GM21529 (cell line): ENCODE results near the gene KRTAP12-3.
"Not testable (repeated sequence)": the region's sequence is repeated elsewhere in the genome, so short reads cannot be mapped to it uniquely, and the experiment has no call there.

Experiments
- ATAC-seq: cut with Tn5 transposase; IDR thresholded peaks from one replicate; pipeline ENCODE4 v1.9.1; 2021; ENCODE audit not compliant: unreplicated experiment

The KRTAP12-3 gene

DNA sequence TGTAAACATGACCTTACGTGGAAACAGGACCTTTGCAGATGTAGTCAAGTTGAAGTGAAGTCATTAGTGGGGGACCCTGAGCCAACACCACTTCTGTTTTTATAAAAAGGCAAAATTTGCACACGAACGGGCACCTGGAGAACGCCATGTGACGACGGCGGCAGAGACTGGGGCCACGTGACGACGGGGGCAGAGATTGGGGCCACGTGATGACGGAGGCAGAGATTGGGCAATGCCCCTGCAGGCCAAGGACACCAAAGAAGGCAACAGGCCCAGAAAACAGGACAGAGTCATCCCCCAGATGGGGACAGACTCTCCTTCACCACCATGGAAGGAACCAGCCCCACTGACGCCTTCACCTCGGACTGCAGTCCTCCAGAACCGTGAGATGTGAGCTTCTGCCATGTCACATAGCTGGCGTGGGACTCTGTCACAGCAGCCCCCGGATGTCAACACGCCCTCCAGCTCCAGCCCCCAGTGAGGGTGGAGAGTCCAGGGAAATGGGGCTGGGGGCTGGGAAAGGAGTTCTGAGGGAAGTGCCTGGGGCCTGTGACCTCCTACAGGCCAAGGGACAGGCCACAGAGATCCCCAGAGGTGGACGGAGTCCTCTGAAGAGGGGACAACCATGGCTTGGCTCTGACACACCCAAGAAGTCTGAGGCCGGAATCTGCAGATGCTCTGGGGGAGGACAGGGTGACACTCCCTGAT, 7.3 kb upstream of the KRTAP12-3 start:
- no peak for ATAC-seq

DNA sequence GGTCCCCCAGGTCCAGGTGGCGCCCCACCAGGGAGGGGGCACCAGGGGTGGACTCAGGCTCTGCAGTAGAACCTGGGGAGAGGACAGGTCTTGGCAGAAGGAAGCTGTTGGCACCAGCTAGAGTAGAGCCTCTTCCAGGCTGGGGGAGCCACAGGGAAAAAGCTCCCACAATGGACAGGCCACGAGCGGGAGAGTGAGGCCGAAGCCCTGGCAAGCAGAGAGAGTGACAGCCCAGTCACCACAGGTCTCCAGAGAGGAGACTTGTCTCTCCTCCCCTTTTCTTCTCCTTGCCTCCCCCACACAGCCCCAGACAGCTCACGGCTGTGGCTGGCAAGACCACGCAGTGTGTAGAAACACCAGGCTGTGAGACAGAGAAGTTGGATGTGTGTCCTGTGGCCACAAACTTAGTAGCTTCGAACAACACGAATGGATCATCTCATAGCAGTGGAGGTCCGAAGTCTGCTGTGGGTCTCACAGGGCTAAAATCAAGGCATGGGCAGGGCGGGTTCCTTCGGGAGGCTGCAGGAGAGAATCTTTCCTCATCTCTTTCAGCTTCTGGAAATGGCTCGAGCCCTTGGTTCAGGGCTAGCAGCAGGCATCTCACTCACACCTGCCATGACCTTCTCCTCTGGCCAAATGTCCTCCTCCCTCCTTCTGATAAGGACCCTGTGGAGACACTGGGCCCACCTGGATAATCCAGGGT, 6.6 kb upstream of the KRTAP12-3 start:
- ATAC-seq: no peak

DNA sequence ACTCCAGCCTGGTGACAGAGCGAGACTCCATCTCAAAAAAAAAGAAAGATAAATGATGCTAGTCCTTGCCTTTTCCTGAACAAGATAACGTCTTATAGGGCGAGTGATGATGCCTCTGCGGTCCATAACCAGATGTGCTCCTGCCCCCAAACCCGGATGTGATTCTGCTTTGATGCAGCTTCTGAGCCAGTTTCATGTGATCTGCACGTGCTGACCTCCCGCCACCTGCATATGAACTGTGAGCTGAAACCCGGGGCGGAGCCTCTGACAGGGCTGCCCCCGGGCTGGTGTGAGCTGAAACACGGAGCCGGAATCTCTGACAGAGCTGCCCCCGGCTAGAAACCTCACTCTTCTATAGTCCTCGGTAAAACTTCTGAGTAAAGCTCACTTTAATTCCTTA, 4.6 kb upstream of the KRTAP12-3 start:
- ATAC-seq: no peak

DNA sequence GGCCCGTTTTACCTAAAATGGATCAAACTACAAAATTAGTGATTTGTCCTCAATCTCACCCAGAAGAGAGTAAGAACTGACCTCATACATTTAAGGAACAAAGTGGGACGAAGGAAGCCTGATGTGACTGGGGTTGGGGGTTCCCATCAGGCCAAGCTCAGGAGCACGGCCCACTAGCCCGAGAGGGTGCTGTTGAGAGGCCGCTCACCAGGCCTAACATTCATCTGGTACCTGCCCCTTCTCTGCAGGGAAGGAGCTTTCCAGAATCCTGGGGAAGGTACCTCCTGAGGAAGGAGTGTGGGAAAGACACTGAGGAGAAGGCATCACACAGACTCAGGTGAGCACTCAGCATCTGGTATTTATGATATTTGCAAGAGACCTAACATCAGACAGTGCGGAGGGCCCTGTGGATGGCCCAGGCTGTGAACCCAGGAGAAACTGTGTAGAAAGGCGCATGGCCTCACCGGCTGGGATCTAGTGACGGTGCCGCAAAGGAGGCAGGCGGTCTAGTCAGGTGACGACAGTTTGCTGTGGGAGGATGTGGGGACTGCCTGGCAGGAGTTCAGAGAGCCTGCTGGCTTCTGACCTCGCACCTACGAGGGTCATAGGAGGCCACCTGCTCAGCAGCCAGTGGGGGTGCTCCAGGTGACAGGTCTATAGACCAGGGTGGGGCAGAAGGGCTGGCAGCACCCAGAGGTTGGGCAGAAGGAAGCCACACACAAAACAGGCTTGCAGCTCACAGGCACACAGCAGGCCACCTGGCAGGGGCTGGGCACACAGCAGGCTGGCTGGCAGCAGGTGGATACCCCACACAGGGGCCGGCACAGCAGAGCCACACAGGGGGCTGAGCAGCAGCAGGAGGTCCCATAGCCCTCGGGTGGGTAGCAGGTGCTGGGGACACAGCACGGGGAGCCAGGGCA, 3.8 kb upstream of the KRTAP12-3 start:
- ATAC-seq: no peak

DNA sequence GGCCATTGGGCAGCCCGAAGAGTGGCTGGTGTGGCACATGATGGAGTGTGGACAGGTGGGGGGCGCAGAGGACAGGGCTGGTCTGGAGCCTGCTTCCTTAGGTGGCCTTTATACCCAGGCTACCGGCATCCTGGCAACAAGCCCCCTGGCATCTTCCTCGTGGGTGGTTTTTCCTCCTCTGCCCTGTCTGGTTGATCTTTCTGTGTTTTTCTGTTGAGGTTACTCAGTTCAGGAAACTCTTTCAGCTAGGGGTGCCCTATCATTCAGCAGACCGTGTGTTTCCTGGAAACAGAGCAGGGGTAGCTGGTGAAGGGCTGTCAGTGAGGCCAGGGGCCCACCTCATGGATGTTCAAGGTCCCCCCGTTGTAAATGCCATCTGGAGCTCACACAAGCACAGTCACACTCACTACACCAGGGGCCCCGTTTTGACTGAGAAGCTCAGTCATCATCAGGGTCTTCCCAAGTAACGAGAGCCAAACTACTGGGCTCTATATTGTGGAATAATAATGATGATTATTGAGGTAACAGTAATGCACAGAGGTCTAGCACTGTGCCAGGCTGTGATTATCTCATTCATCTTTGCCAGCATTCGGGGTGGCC, 3.1 kb upstream of the KRTAP12-3 start, which contains the start of gene KRTAP12-4:
KRTAP12-4 (minus strand) TSS at position 84 of the 600 bp plus-strand sequence; CDS start at position 39, 45 bp downstream.
- no peak for ATAC-seq

DNA sequence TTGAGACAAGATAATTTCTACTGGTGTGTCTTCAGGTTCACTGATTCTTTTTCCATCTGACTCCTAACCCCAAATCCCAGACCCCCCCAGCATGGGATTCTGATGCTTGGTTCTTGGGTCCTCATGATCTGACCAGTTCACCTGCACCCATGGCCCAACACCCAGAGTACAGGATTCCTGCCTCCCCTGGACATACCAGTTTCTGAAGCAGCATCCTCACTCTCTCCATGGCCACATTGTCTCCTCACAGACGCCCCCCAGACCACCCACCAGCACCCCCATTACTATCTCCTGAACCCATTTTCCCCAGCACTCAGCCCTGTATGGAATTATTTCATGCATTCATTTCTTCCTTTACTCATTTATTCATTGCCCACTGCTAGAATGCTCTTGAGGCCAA, 864 bp upstream of the KRTAP12-3 start:
- ATAC-seq: no peak

DNA sequence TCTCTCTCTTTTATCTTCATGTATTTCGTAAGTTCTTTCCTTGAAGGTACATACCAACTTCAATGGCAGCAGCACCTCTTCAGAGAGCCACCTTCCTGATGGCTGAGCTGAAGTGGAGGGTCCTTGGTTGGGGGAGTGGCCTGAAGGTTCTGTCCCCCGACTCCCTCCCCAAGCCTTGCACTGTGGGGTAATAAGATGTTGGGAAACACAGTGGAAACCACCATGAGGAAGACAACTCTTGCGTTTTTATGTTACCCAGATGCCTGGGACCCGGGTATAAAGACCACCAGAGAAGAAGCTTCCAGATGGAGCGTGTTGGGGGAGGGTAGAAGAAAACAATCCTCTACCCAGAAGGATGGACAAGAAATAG, 794 bp downstream of the KRTAP12-3 start:
- no peak for ATAC-seq

DNA sequence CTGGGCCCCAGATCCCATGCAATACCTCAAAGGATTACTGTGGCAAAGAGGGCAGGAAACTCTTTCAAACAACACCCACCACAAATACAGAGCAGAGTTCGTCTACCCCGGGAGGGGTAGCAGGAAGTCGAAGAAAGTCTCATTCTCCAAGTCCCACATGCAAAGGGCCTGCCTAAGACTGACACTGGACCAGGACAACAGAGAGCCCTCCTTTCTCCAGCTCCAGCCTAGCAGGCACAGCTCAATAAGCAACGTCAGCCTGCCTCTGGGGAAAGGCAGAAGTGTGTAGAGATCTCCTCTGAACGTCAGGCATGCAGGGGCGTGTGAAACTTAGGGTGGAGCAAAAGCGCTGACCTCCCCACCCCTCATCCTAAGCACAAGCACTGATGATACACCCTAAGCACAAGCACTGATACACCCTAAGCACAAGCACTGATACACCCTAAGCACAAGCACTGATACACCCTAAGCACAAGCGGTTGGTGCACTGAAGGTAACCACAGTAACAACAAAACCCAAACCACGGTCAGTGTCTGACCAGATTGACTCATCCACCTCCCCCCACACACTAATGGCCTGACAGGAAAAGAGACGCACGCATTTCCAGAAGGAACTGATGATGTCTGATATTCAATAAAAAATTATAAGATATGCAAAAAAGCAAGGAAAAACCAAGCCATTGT, 1.3 kb downstream of the KRTAP12-3 start:
- no peak for ATAC-seq

DNA sequence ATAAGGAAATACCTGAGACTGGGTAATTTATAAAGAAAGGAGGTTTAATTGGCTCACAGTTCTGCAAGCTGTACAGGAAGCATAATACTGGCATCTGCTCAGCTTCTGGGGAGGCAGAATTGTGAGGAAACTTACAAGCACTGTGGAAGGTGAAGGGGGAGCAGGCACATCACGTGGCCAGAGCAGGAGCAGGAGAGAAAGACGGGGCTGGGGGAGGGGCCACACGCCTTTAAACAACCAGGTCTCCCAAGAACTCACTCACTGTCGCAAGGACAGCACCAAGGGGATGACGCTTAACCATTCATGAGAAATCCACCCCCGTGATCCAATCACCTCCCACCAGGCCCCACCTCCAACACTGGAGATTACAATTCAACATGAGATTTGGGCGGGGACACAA, 3.8 kb downstream of the KRTAP12-3 start:
- not testable (repeated sequence) for ATAC-seq

DNA sequence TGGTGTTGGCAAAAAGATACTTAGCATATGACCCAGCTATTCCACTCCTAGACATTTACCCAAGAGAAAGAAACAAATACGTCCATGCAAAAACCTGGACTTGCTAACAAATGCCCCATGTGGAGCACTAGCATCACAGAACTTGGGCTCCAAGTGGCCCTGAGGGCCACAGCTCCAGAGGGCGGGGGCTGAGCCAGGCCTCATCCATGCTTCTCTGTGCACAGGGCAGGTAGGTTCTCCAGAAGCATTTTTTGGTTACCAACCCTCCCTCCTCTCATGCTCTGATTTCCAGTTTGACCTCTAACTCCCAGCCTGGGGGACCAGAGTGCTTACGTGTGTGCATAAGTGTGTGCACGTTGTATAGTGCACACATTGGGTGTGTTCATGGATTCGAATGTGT, 7.0 kb downstream of the KRTAP12-3 start:
- ATAC-seq: no peak

DNA sequence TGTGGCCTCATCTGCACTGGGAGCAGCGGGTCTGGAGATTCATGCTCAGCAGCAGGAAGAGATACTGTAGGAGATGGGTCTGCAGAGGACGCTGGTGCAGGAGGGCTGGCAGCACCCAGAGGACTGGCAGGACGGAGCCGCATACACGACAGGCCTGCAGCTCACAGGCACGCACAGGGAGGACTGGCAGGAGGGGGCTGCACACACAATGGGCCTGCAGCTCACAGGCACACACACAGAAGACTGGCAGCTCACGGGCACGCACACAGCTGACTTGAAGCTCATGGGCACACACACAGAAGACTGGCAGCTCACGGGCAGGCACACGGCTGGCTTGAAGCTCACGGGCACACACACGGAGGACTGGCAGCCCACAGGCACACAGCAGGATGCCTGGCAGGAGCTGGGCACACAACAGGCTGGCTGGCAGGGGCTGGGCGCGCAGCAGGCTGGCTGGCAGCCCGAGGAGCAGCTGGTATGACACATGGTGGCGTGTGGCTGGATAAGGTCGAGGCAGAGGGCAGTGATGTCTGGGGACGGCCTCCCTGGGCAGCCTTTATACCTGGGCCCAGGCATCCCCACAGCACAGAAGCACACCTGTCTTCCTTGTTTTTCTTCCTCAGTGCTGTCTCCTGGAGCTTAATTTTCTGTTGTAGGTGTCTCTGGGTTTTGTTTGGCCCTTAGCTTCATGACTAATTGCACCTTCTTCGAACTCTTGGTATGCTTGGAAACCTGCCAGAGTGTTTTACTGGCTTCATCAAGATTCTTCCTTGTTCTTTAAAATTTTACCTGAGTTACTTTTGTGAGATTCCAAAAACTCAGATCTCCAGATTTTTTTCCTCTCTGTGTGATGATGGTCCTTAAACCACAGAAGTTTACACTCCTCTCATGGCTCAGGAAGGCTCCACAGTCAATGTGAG, 8.9 kb downstream of the KRTAP12-3 start, which contains the start of gene KRTAP12-2:
KRTAP12-2 (minus strand) TSS at position 527 of the 920 bp plus-strand sequence; CDS start at position 486, 41 bp downstream.
- no peak for ATAC-seq

DNA sequence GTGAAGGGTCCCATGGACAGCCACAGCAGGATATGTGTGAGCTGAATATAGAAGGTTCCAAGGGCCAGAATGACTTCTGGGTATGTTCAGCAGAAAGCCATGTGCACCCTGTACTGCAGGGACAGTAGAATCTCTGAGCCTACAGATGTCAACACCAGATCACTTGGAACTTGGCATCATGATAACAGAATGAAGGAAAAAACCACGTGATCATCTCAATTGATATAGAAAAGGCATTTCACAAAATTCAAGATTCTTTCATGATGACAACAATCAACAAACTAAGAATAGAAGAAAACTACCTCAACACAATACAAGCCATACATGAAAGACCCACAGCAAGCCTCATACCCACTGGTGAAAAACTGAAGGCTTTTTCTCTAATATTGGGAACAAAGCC, 9.9 kb downstream of the KRTAP12-3 start:
- ATAC-seq: no peak

DNA sequence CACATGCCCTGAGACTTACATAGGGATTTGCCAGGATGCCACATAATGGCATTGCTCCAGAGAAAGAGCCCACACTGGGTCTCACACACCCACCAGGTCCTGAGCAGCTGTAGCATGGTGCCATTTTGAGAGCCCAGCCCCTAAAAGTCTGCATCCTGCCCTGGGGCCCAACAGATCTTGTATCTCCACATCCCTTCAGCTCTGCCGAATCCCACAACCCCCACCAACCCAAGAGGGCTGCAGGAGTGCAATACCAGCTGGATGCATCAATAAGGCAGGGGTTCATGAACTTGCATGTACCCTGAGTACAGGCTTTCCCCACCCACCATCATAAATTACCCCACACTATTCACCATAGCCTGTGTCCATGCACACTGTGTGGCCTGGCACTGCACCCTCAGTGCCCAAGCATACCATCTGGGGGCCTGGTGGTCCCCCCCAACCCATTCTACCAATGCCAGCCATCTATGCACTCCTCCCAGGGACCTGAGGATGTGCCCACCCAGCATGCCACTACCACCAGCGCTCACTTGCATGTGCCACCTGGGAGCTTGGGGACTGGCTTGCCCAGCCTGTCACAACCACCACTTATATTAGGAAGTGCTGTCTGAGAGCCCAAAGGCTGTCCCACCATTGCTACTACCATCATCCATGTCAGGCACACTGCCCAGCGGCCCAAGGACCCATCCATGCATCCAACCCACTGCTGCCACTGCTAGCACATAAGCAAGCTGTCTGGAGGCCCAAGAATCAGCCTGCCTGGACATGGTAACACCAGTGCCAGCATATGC, 13.1 kb downstream of the KRTAP12-3 start:
- no peak for ATAC-seq

DNA sequence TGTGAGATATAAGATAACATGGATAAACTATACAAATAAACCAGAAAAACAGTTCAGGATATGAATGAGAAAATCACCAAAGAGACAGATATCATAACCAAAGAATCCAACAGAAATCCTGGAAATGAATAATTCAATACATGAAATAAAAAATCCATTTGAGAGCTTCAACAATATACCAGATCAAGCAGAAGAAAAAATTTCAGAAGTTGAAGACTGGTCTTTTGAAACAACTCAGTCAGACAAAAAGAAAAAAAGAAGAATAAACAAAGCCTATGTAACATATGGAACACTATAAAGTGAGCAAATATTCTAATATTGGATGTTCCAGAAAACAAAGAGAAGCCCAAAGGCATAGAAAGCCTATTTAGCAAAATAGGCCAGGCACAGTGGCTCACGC, 14.2 kb downstream of the KRTAP12-3 start:
- ATAC-seq: no peak

DNA sequence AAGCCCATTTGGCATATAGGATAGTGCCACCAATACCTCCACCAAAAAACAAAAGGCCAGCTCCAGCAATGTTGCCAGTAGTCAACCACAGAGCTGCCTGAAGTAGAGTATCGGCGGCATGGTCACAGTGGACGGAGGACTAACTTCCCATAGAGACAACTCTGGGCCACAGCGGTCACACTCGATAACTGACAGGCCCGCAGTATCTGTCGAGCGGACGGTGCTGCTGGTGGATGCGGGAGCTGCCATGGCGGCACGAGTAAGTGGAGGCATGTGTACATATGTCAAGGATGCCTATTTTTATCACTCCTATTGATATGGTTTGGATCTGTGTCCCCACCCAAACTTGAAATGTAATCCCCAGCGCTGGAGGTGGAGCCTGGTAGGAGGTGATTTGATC, 20.1 kb downstream of the KRTAP12-3 start:
- ATAC-seq: no peak

DNA sequence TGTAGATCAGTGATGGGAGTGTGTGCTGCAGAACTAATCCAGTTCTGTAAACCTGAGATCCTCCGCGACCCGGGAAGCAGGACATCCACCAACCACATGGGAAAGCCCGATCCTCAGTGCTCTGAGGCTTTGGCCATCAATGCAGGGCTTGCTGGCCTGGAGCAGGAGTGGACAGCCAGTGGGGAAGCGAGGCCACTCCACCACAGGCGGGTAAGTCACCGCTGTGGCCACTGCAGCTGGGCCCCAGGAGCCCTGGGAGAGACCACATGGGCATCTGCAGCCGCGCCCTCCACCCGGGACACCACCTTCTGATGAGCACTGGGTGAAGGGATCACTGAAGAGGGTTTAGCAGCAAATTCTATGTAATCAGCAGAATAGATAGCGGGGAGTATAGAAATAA, 23.4 kb downstream of the KRTAP12-3 start:
- no peak for ATAC-seq

DNA sequence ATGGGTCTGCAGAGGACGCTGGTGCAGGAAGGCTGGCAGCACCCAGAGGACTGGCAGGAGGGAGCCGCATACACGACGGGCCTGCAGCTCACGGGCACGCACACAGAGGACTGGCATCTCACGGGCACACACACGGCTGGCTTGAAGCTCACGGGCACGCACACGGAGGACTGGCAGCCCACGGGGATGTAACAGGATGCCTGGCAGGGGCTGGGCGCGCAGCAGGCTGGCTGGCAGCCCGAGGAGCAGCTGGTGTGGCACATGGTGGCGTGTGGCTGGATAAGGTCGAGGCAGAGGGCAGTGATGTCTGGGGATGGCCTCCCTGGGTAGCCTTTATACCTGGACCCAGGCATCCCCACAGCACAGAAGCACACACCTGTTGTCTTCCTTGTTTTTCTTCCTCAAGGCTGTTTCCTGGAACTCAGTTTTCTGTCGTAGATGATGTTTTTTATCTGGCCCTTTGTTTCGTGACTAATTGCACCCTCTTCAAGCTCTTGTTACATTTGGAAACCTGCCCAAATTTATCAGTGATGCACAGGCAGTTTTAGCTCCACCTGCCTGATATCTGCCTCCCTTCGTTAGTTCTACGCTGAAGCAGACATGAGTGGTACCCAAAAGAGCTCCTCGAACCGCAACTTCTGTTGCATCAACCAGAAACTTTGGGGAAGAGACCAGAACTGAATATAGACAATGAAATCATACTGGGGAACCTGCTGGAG, 24.3 kb downstream of the KRTAP12-3 start, which contains the start of gene KRTAP12-1:
KRTAP12-1 (minus strand) TSS at position 303 of the 719 bp plus-strand sequence; CDS start at position 263, 40 bp downstream.
- ATAC-seq: no peak
